ENCODE results near the gene TNRC6C. TPM values are rescaled to one million over a fixed set of nuclear protein-coding genes. Genes with fewer than 3 reads are reported as not detected.

The TNRC6C gene
- total RNA-seq, 2 donors from 2014 or later: 8.9 to 9.0 TPM

- no peak overlapping the region for H3K27ac ChIP-seq
- no peak for TF ChIP-seq CTCF (IDR thresholded peaks at IDR 0.05)
- no peak for DNase-seq
- no peaks in the 10 kb centered on the region for H3K36me3 ChIP-seq
- intact Hi-C loops (cut with DNase I): no loop called here
- H3K4me1 ChIP-seq: peaks cover 5% of the 10 kb centered on the region
- H3K27me3 ChIP-seq: no peaks in the 10 kb centered on the region
- no peaks in the 10 kb centered on the region for H3K9me3 ChIP-seq
- no peak overlapping the region for H3K9ac ChIP-seq (ENCODE audit: low read depth in 2 of 2, low read length in 2 of 2)
- H3K4me3 ChIP-seq: no peak overlapping the region
Measured at GRCh38 chr17:78037280-78037679, 78.8 kb downstream of the TNRC6C start.

- Histone ChIP-seq H3K9ac (ENCODE audit: low read depth in 2 of 2, low read length in 2 of 2) (no peak overlapping the region), H3K4me3 (no peak overlapping the region), H3K27ac (no peak overlapping the region), H3K4me1 (peaks cover 5% of the 10 kb centered on the region), H3K27me3 (no peaks in the 10 kb centered on the region), H3K9me3 (no peaks in the 10 kb centered on the region), H3K36me3 (no peaks in the 10 kb centered on the region)
- DNase-seq: no peak
- no peak for TF ChIP-seq CTCF (IDR thresholded peaks at IDR 0.05)
- intact Hi-C loops (cut with DNase I): no loop called here
Measured at GRCh38 chr17:78038748-78039288, 80.3 kb downstream of the TNRC6C start.

DNA sequence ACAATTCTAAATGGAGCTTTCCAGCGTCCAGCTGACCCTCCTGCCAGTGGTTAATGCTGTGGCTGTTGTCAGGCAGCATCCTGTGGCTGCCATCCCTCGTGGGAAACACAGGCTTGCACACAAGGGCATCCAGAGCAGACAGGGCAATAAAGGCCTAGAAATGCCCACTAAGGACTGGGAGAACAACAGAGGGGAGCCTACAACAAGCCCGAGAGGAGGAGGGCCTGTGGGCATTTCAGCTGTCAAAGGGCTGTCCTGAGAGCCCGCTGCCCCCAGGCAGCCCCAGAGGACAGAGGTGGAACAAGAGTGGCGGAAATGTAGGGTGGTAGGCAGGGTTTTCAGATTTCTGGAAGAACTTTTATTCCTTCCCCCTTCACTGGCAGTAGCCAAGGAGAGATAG is 81.1 kb downstream of the TNRC6C start:
- H3K27ac ChIP-seq: no peak overlapping the region
- H3K9me3 ChIP-seq: no peaks in the 10 kb centered on the region
- intact Hi-C loops (cut with DNase I): no loop called here
- H3K36me3 ChIP-seq: no peaks in the 10 kb centered on the region
- DNase-seq: no peak
- no peak overlapping the region for H3K4me3 ChIP-seq
- TF ChIP-seq CTCF (IDR thresholded peaks at IDR 0.05): no peak
- no peak overlapping the region for H3K9ac ChIP-seq (ENCODE audit: low read depth in 2 of 2, low read length in 2 of 2)
- H3K4me1 ChIP-seq: peaks cover 5% of the 10 kb centered on the region
- no peaks in the 10 kb centered on the region for H3K27me3 ChIP-seq

DNA sequence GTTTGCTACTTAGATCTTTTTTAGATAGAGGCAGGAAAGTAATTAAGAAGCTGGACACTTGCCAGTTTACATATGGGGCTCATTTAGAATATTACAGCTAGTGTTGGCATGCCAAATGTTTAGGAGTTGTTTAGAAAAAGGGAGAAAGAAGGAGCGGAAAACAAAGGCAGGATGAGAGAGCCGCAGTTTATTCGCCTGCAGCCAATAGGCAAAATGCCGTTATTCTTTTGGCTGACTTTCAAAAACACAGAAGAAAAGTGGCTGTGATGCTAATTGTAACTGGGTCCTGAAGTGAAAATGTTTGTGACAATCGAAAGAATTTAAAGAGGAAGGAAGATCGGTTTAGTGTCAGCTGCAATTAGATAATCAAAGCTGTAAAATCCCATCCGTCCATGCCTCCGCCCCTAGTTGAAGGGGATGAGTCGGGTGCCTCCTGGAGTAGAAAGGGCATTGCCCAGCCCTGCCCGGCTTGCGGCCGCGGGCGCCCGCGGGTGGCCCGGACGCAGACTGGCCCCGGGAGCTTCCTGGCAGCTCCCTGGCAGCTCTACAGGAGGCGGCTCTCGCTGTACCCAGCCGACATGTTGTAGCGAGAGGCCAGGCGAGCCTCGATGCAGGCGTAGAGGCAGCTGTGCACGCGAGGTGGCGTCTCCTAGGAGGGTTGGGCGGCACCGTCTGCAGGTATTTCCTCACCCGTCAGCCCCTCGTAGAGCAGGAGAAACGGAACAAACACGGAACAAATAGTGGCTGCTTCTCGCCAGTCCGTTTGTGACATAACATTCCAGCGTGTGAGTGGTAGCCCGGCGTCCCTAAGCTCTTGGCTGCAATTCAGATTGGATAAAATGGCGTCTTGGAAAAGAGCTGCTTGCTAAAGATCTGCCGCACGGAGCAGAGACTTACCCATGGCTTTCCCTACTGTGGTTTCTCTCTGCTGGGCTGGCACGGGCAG is 82.2 kb downstream of the TNRC6C start:
- no peaks in the 10 kb centered on the region for H3K36me3 ChIP-seq
- TF ChIP-seq CTCF (IDR thresholded peaks at IDR 0.05): no peak
- intact Hi-C loops (cut with DNase I): no loop called here
- peak overlapping the region; percentile 43 for H3K4me3 ChIP-seq
- H3K27me3 ChIP-seq: no peaks in the 10 kb centered on the region
- peak; percentile 31 for DNase-seq
- no peaks in the 10 kb centered on the region for H3K9me3 ChIP-seq
- H3K4me1 ChIP-seq: peaks cover 5% of the 10 kb centered on the region
- peak overlapping the region; percentile 28 to 56 for H3K9ac ChIP-seq (ENCODE audit: low read depth in 2 of 2, low read length in 2 of 2)
- H3K27ac ChIP-seq: peak overlapping the region; percentile 80

GRCh38 chr17:78041386-78042179 is 83.1 kb downstream of the TNRC6C start:
- intact Hi-C loops (cut with DNase I): no loop called here
- peak overlapping the region; percentile 43 for H3K4me3 ChIP-seq
- no peaks in the 10 kb centered on the region for H3K27me3 ChIP-seq
- no peak for DNase-seq
- H3K27ac ChIP-seq: peak overlapping the region; percentile 80
- peaks cover 5% of the 10 kb centered on the region for H3K4me1 ChIP-seq
- peak overlapping the region in 1 of 2 donors; percentile 56 for H3K9ac ChIP-seq (ENCODE audit: low read depth in 2 of 2, low read length in 2 of 2)
- no peak for TF ChIP-seq CTCF (IDR thresholded peaks at IDR 0.05)
- H3K36me3 ChIP-seq: no peaks in the 10 kb centered on the region
- no peaks in the 10 kb centered on the region for H3K9me3 ChIP-seq
